Measurements from ENCODE around the gene KCNAB3. TPM values are rescaled to one million over a fixed set of nuclear protein-coding genes. Genes with fewer than 3 reads are reported as not detected.

KCNAB3 gene
- total and polyA plus RNA-seq, 2 donors (not counting 3 experiments of a cell fraction or from before 2014, with no cell fraction given) = 1.3 to 2.4 TPM

DNA sequence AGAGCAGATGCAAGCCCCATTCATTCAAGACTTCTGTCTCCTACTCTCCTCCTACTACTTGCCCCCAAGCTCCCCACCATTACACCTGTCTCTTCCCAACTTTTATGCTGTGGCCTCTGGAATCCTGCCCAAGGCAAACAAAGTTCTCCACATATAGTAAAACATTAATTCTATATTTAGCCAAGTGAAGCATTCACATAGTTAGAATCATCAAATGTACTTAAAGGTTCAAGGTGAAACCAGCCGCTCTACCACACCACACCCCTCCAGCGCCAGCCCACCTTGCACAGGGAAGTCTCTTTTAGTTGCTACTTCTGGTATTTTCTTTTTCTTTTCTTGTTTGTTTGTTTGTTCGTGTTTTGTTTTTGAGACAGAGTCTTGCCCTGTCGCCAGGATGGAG lies 47.4 kb upstream of the KCNAB3 start:
- ChIA-PET CTCF (interaction anchor here (1.2 kb wide), 1 partner anchor 9 kb away, joined by 3 read pairs; no protein-coding TSS in a partner anchor), POLR2A (no interaction called here)
- FAIRE-seq (no peak), DNase-seq (ENCODE audit: low read depth, low spot score) (no peak)
- H3K9me1 ChIP-seq (replicated peaks; ENCODE audit: control insufficient read depth, extremely low read depth, insufficient read depth, low read length) = no peaks in the 10 kb centered on the region
- no peaks in the 10 kb centered on the region for H4K20me1 ChIP-seq (replicated peaks; ENCODE audit: control insufficient read depth, extremely low read depth, insufficient read depth, low read length)
- intact Hi-C loops (cut with micrococcal nuclease) (no loop called here), dilution Hi-C loops (cut with MboI; ENCODE audit: extremely low pct_ligation_motif_present, low sequenced_read_pairs) (no loop called here)
- no TSS peak for BruUV-seq (replicated peaks)
- no peaks in the 10 kb centered on the region for H3K79me2 ChIP-seq (ENCODE audit: control insufficient read depth, insufficient read depth, low read length)
- H3K27me3 ChIP-seq (ENCODE audit: control insufficient read depth in 2 of 2, insufficient read depth in 2 of 2, low read length in 2 of 2) = peaks cover 0 to 2% of the 10 kb centered on the region in 2 experiments
- H3K4me1 ChIP-seq (ENCODE audit: control insufficient read depth, extremely low read depth, insufficient read depth, low read length) = peaks cover 2% of the 10 kb centered on the region
- H2AFZ ChIP-seq (ENCODE audit: low read depth, low read length) = no peak overlapping the region
- H3K9ac ChIP-seq (replicated peaks; ENCODE audit: extremely low read depth, insufficient read depth, low read length) = no peak overlapping the region
- H3K4me3 ChIP-seq (replicated peaks in 1 of 3; ENCODE audit: insufficient read depth in 1 of 3, low read depth in 1 of 3, low read length in 3 of 3) = no peak overlapping the region
- TF ChIP-seq POLR2A (IDR thresholded peaks at IDR 0.05; ENCODE audit: low read depth, low read length) (no peak), GATA2 (IDR thresholded peaks at IDR 0.05; ENCODE audit: insufficient read depth, insufficient read length, low read depth, low read length) (no peak), CTCF (IDR thresholded peaks at IDR 0.05; ENCODE audit: extremely low read depth in 1 of 2, insufficient read depth in 1 of 2, low read depth in 1 of 2, low read length in 2 of 2) (no peak), FOS (IDR thresholded peaks at IDR 0.05; ENCODE audit: borderline replicate concordance, insufficient read depth, low read length) (no peak), JUN (IDR thresholded peaks at IDR 0.05; ENCODE audit: borderline replicate concordance, insufficient read depth, insufficient read length, low read depth) (no peak), POLR2AphosphoS5 (IDR thresholded peaks at IDR 0.05; ENCODE audit: insufficient read depth, low read depth, low read length) (no peak), MYC (IDR thresholded peaks at IDR 0.05; ENCODE audit: low read depth, low read length) (no peak), EZH2 (IDR thresholded peaks at IDR 0.05; ENCODE audit: borderline replicate concordance, low read depth, low read length, severe bottlenecking) (no peak)
- TF ChIP-seq, protein P1, sequence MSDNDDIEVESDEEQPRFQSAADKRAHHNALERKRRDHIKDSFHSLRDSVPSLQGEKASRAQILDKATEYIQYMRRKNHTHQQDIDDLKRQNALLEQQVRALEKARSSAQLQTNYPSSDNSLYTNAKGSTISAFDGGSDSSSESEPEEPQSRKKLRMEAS (IDR thresholded peaks at IDR 0.05; ENCODE audit: insufficient read depth, insufficient read length) = no peak
- peaks cover 6% of the 10 kb centered on the region for H3K9me3 ChIP-seq (replicated peaks; ENCODE audit: control insufficient read depth, insufficient read depth, low read length)
- no peak overlapping the region for H3K4me2 ChIP-seq (ENCODE audit: insufficient read depth, low read length)
- H3K27ac ChIP-seq (ENCODE audit: insufficient read depth, low read depth, low read length) = no peak overlapping the region
- H3K36me3 ChIP-seq (ENCODE audit: control insufficient read depth in 2 of 2, extremely low read depth in 1 of 2, insufficient read depth in 2 of 2, low read length in 2 of 2) = no peaks in the 10 kb centered on the region
